GM23338 (cell line): ENCODE measurements around the gene IZUMO1. TPM values are rescaled to one million over a fixed set of nuclear protein-coding genes. Genes with fewer than 3 reads are reported as not detected.

Experiments used
- ATAC-seq: fragments of 200-7000 bp; cut with Tn5 transposase; 3 replicates; pipeline ENCODE4 v1.9.1; 2020
- DNase-seq: peaks from one replicate; pipeline ENCODE4 v3.0.0-alpha.2; 2015; ENCODE audit warnings: low spot score
- H2AFZ ChIP-seq: fragments of 200-600 bp; sonication (generic); 2 replicates; pipeline ENCODE4 v1.8.0; 2016; ENCODE audit warnings: antibody characterized with exemption, mild to moderate bottlenecking, moderate library complexity
- H3F3A ChIP-seq: fragments of 200-600 bp; sonication (generic); replicated peaks from 2 replicates; pipeline ENCODE4 v1.8.0; 2017; ENCODE audit warnings: antibody characterized with exemption, mixed run types, low read depth
- H3K27ac ChIP-seq: fragments of 200-600 bp; sonication (generic); 2 replicates; pipeline ENCODE4 v1.6.1; 2016; ENCODE audit warnings: low read depth
- H3K27me3 ChIP-seq: fragments of 200-600 bp; sonication (generic); 2 replicates; pipeline ENCODE4 v1.8.0; 2016; ENCODE audit warnings: mild to moderate bottlenecking, mixed run types, moderate library complexity; ENCODE audit not compliant: insufficient read depth
- H3K36me3 ChIP-seq: fragments of 200-600 bp; sonication (generic); 2 replicates; pipeline ENCODE4 v1.8.0; 2016; ENCODE audit warnings: mild to moderate bottlenecking; ENCODE audit not compliant: insufficient read depth
- H3K4me1 ChIP-seq: fragments of 200-600 bp; sonication (generic); 2 replicates; pipeline ENCODE4 v1.8.0; 2016; ENCODE audit warnings: mild to moderate bottlenecking, moderate library complexity; ENCODE audit not compliant: insufficient read depth
- H3K4me2 ChIP-seq: fragments of 200-600 bp; sonication (generic); 2 replicates; pipeline ENCODE4 v1.7.1; 2017; ENCODE audit warnings: mixed run types
- H3K4me3 ChIP-seq: fragments of 200-600 bp; sonication (generic); 2 replicates; pipeline ENCODE4 v1.6.1; 2016; ENCODE audit warnings: mixed run types
- H3K79me2 ChIP-seq: fragments of 200-600 bp; sonication (generic); replicated peaks from 2 replicates; pipeline ENCODE4 v1.8.0; 2017; ENCODE audit warnings: mild to moderate bottlenecking; ENCODE audit not compliant: insufficient read depth
- H3K9me2 ChIP-seq: fragments of 200-600 bp; sonication (generic); 2 replicates; pipeline ENCODE4 v1.8.0; 2017; ENCODE audit not compliant: insufficient read depth
- H4K20me1 ChIP-seq: fragments of 200-600 bp; sonication (generic); replicated peaks from 2 replicates; pipeline ENCODE4 v1.8.0; 2017; ENCODE audit warnings: mild to moderate bottlenecking; ENCODE audit not compliant: insufficient read depth
- H3K27ac Mint-ChIP-seq: 2 replicates; pipeline ENCODE4 v1.8.0; 2020; ENCODE audit warnings: inconsistent platforms, mild to moderate bottlenecking, moderate library complexity, mixed read lengths
- H3K27me3 Mint-ChIP-seq: 3 replicates; pipeline ENCODE4 v1.8.0; 2022; ENCODE audit warnings: low read depth, mild to moderate bottlenecking, moderate library complexity, mixed read lengths, inconsistent platforms; ENCODE audit not compliant: insufficient read depth, poor library complexity
- H3K36me3 Mint-ChIP-seq: 3 replicates; pipeline ENCODE4 v1.8.0; 2021; ENCODE audit warnings: low read depth, mild to moderate bottlenecking, inconsistent platforms, moderate library complexity, mixed read lengths
- H3K4me1 Mint-ChIP-seq: 3 replicates; pipeline ENCODE4 v1.8.0; 2020; ENCODE audit warnings: mild to moderate bottlenecking, inconsistent platforms, mixed read lengths
- H3K4me3 Mint-ChIP-seq: 3 replicates; pipeline ENCODE4 v1.8.0; 2021; ENCODE audit warnings: moderate library complexity, mild to moderate bottlenecking, inconsistent platforms, mixed read lengths
- H3K9me3 Mint-ChIP-seq: 3 replicates; pipeline ENCODE4 v1.8.0; 2020; ENCODE audit warnings: moderate library complexity, mild to moderate bottlenecking, inconsistent platforms, mixed read lengths
- CTCF ChIP-seq, 2 experiments: fragments of 200-600 bp in 1 of 2; sonication (generic) in 1 of 2; conservative IDR thresholded peaks; 2 replicates each; pipeline versions ENCODE4 v1.5.1 to v1.6.1; 2016 to 2017; ENCODE audit warnings: antibody characterized with exemption in 2 of 2, low read depth in 2 of 2, mild to moderate bottlenecking in 2 of 2, moderate library complexity in 1 of 2
- EZH2 ChIP-seq: fragments of 200-600 bp; sonication (generic); IDR thresholded peaks from one replicate; pipeline ENCODE4 v1.8.0; 2017; ENCODE audit warnings: antibody characterized with exemption, mild to moderate bottlenecking, low read depth; ENCODE audit not compliant: unreplicated experiment
- EZH2phosphoT487 ChIP-seq: fragments of 200-600 bp; sonication (generic); IDR thresholded peaks from one replicate; pipeline ENCODE4 v1.8.1; 2018; ENCODE audit warnings: antibody characterized with exemption; ENCODE audit not compliant: unreplicated experiment
- JUNB ChIP-seq: IDR thresholded peaks from one replicate; pipeline ENCODE4 v1.6.1; 2016; ENCODE audit warnings: antibody characterized with exemption; ENCODE audit not compliant: unreplicated experiment
- NANOG ChIP-seq: IDR thresholded peaks from 2 replicates; pipeline ENCODE4 v1.6.1; 2016; ENCODE audit warnings: antibody characterized with exemption, borderline replicate concordance
- REST ChIP-seq: IDR thresholded peaks from one replicate; pipeline ENCODE4 v1.6.1; 2018; ENCODE audit warnings: antibody characterized with exemption; ENCODE audit not compliant: unreplicated experiment
- STAT1 ChIP-seq: IDR thresholded peaks from one replicate; pipeline ENCODE4 v1.6.1; 2016; ENCODE audit warnings: antibody characterized with exemption; ENCODE audit not compliant: unreplicated experiment
- ZNF331 ChIP-seq: fragments of 250-450 bp; sonication (Bioruptor Pico); IDR thresholded peaks from 2 replicates; pipeline ENCODE4 v1.5.0; 2020; ENCODE audit warnings: low read depth, mild to moderate bottlenecking, moderate library complexity
- polyA plus RNA-seq: library from polyadenylated mRNA; unstranded; fragments of >200 nt; fragmentation: Nextera tagmentation; extraction: Ambion mirVana; gene quantifications from 2 replicates; pipeline ENCODE4 v1.2.1, GENCODE V29; 2016
- total RNA-seq: library from RNA; depleted of rRNA; stranded (reverse); fragments of >200 nt; shearing (Covaris generic); gene quantifications from 2 replicates; pipeline ENCODE4 v1.2.3, GENCODE V29; 2014

The IZUMO1 gene
- total and polyA plus RNA-seq, 2 experiments from 2014 or later, result 1.2 to 3.5 TPM

- TF ChIP-seq JUNB (no peak), ZNF331 (no peak), STAT1 (no peak), REST (no peak)
- Mint-ChIP-seq H3K9me3 (no peaks in the 10 kb centered on the region), H3K4me1 (peaks cover 20% of the 10 kb centered on the region; the same call in 2 of the 3 replicates), H3K27ac (no peak overlapping the region), H3K27me3 (peaks cover 12% of the 10 kb centered on the region), H3K36me3 (no peaks in the 10 kb centered on the region; the same call in 2 of the 3 replicates), H3K4me3 (peak overlapping the region; percentile 95)
- H3K4me2 ChIP-seq, result peak overlapping the region; percentile 71; the same call in 1 of the 2 replicates
- H2AFZ ChIP-seq, result no peak overlapping the region
- ATAC-seq (no peak), DNase-seq (no peak)
- H3F3A ChIP-seq, result peaks cover 5% of the 10 kb centered on the region; the same call in 1 of the 2 replicates
- no peak overlapping the region for H3K4me3 ChIP-seq
- peaks cover 7% of the 10 kb centered on the region for H3K4me1 ChIP-seq
- no peaks in the 10 kb centered on the region for H3K79me2 ChIP-seq
- no peaks in the 10 kb centered on the region for H4K20me1 ChIP-seq
- H3K27me3 ChIP-seq, result no peaks in the 10 kb centered on the region
- no peaks in the 10 kb centered on the region for H3K36me3 ChIP-seq
- no peak overlapping the region for H3K27ac ChIP-seq
- no peaks in the 10 kb centered on the region for H3K9me2 ChIP-seq
Observed at GRCh38 chr19:48794291-48794690, 47.6 kb upstream of the IZUMO1 start.

GRCh38 chr19:48793271-48793670 is 46.6 kb upstream of the IZUMO1 start:
- peaks cover 9% of the 10 kb centered on the region for H3K27me3 Mint-ChIP-seq
- Histone ChIP-seq H2AFZ (peak overlapping the region; percentile 32; the same call in 1 of the 2 replicates), H3K27me3 (no peaks in the 10 kb centered on the region), H3K9me2 (no peaks in the 10 kb centered on the region), H3K27ac (no peak overlapping the region), H3K4me2 (no peak overlapping the region), H3K4me3 (no peak overlapping the region), H4K20me1 (no peaks in the 10 kb centered on the region), H3K79me2 (no peaks in the 10 kb centered on the region), H3K36me3 (no peaks in the 10 kb centered on the region), H3F3A (peaks cover 5% of the 10 kb centered on the region; the same call in 1 of the 2 replicates), H3K4me1 (no peaks in the 10 kb centered on the region; the same call in 1 of the 2 replicates)
- ATAC-seq, result no peak
- no peaks in the 10 kb centered on the region; the same call in 2 of the 3 replicates for H3K36me3 Mint-ChIP-seq
- DNase-seq, result no peak
- no peaks in the 10 kb centered on the region for H3K9me3 Mint-ChIP-seq
- H3K4me1 Mint-ChIP-seq, result peaks cover 11% of the 10 kb centered on the region; the same call in 2 of the 3 replicates
- no peak overlapping the region for H3K27ac Mint-ChIP-seq
- no peak overlapping the region for H3K4me3 Mint-ChIP-seq
- no peak for TF ChIP-seq EZH2phosphoT487
- no peak for TF ChIP-seq NANOG
- no peak for TF ChIP-seq REST
- TF ChIP-seq ZNF331, result no peak
- no peak for TF ChIP-seq CTCF (conservative IDR thresholded peaks at IDR 0.05; ENCODE audit: low read depth in 2 of 2)
- TF ChIP-seq EZH2, result no peak
